Measurements from ENCODE around the gene ZNF423.

DNA sequence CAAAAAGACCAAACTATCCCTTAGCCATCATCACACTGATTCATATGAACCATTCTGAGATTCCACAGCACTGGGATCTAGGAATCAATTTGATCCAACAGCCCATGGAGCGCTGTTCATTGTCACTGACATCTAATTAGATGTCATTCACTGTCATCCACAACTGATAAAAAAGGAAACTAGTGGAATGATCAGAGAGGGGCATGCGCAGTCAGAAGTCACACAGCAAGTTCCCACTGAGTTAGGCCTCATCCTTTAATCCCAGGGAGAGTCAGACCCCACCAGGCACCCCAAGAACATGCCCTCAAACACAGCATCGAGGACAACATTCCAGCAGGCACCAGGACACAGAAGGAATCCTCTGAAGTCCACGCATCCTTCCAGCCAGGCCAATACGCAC lies 88.5 kb downstream of the ZNF423 start:
- TF ChIP-seq, protein P1, sequence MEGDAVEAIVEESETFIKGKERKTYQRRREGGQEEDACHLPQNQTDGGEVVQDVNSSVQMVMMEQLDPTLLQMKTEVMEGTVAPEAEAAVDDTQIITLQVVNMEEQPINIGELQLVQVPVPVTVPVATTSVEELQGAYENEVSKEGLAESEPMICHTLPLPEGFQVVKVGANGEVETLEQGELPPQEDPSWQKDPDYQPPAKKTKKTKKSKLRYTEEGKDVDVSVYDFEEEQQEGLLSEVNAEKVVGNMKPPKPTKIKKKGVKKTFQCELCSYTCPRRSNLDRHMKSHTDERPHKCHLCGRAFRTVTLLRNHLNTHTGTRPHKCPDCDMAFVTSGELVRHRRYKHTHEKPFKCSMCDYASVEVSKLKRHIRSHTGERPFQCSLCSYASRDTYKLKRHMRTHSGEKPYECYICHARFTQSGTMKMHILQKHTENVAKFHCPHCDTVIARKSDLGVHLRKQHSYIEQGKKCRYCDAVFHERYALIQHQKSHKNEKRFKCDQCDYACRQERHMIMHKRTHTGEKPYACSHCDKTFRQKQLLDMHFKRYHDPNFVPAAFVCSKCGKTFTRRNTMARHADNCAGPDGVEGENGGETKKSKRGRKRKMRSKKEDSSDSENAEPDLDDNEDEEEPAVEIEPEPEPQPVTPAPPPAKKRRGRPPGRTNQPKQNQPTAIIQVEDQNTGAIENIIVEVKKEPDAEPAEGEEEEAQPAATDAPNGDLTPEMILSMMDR (IDR thresholded peaks at IDR 0.05; ENCODE audit: borderline replicate concordance, extremely low read depth, low read length, poor library complexity, severe bottlenecking): no peak
- TF ChIP-seq EZH2 (IDR thresholded peaks at IDR 0.05; ENCODE audit: borderline replicate concordance, low read depth, low read length, severe bottlenecking): no peak
